Right lobe of liver (tissue), 4 donors: Measurements from ENCODE around the gene ZNF546.

Experiments
- CTCF ChIP-seq, 4 donors: fragments of 200-600 bp in 3 of 4; fragments of 450-650 bp in 1 of 4; IDR thresholded peaks; one replicate each; pipeline versions ENCODE4 v1.5.1 to v1.8.0; 2016 to 2022; ENCODE audit warnings: antibody characterized with exemption in 4 of 4, mild to moderate bottlenecking in 2 of 4
- POLR2A ChIP-seq: fragments of 450-650 bp; IDR thresholded peaks from one replicate; pipeline ENCODE4 v1.6.1; 2017; ENCODE audit warnings: antibody characterized with exemption, mild to moderate bottlenecking
- donor health status: DM: no; HTN: no; CAD: no.
- donor health status: DM: no; HTN: no; CAD: no.
- donor health status: DM: no; HTN: yes; CAD: no.

GRCh38 chr19:39951065-39951650, 45.7 kb upstream of the ZNF546 start:
- no peak for TF ChIP-seq CTCF (IDR thresholded peaks at IDR 0.05)
- TF ChIP-seq POLR2A, result no peak
